ENCODE results near the gene NUP98. TPM values are rescaled to one million over a fixed set of nuclear protein-coding genes. Genes with fewer than 3 reads are reported as not detected.

The NUP98 gene
- polyA plus RNA-seq, 3 donors = 19.6 to 76.2 (median 28.5) TPM

DNA sequence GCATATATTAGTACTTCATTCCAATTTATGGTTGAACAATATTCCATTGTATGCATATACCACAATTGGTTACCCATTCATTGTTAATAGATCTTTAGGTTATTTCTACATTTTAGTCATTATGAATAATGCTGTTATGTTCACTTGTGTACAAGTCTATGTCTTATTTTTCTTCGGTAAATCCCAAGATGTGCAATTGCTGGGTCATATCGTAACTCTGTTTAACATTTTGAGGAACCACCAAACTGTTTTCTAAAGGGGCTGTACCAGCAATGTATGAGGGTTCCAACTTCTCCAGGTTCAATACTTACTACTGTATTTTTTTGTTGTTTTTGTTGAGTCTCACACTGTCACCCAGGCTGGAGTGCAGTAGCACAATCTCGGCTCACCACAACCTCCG, 33.1 kb downstream of the NUP98 start:
- Histone ChIP-seq H4K20me1 (ENCODE audit: insufficient read depth, low read length) (peaks cover 16% of the 10 kb centered on the region), H3K9ac (ENCODE audit: insufficient read depth, low read length, poor library complexity, severe bottlenecking) (no peak overlapping the region), H3K4me2 (replicated peaks; ENCODE audit: extremely low read depth, low read length, poor library complexity, severe bottlenecking) (no peak overlapping the region), H3K79me2 (ENCODE audit: insufficient read depth, low read length) (peaks cover 15% of the 10 kb centered on the region), H3K27me3 (ENCODE audit: control insufficient read depth in 2 of 2, insufficient read depth in 2 of 2, low read length in 2 of 2) (no peaks in the 10 kb centered on the region), H3K27ac (ENCODE audit: low read depth in 1 of 2, low read length in 2 of 2) (no peak overlapping the region), H3K9me3 (replicated peaks in 1 of 2; ENCODE audit: control insufficient read depth in 1 of 2, insufficient read depth in 1 of 2, low read length in 2 of 2) (no peaks in the 10 kb centered on the region), H2AFZ (ENCODE audit: insufficient read depth, low read depth, low read length, poor library complexity, severe bottlenecking) (no peak overlapping the region), H3K4me1 (ENCODE audit: control insufficient read depth in 1 of 2, insufficient read depth in 2 of 2, low read length in 2 of 2) (peaks cover 0 to 3% of the 10 kb centered on the region in 2 donors), H3K36me3 (replicated peaks in 1 of 2; ENCODE audit: control insufficient read depth in 1 of 2, insufficient read depth in 2 of 2, low read length in 2 of 2) (peaks cover 96 to 100% of the 10 kb centered on the region in 2 donors), H3K4me3 (replicated peaks in 1 of 3; ENCODE audit: low read depth in 2 of 3, low read length in 3 of 3) (no peak overlapping the region)
- 100% methylated on average over 2 of the region's 4 CpGs for WGBS (ENCODE audit: insufficient coverage)
- Mint-ChIP-seq H3K36me3 (peaks cover 86 to 97% of the 10 kb centered on the region in 2 donors), H3K27ac (peak overlapping the region in 3 of 7 donors; percentile 26 to 50 (median 46)), H3K9me3 (no peaks in the 10 kb centered on the region), H3K4me3 (no peak overlapping the region), H3K4me1 (peaks cover 2% of the 10 kb centered on the region), H3K27me3 (ENCODE audit: low read depth in 3 of 3) (no peaks in the 10 kb centered on the region)
- intact Hi-C loops (cut with micrococcal nuclease) = no loop called here
- TF ChIP-seq, protein P1, sequence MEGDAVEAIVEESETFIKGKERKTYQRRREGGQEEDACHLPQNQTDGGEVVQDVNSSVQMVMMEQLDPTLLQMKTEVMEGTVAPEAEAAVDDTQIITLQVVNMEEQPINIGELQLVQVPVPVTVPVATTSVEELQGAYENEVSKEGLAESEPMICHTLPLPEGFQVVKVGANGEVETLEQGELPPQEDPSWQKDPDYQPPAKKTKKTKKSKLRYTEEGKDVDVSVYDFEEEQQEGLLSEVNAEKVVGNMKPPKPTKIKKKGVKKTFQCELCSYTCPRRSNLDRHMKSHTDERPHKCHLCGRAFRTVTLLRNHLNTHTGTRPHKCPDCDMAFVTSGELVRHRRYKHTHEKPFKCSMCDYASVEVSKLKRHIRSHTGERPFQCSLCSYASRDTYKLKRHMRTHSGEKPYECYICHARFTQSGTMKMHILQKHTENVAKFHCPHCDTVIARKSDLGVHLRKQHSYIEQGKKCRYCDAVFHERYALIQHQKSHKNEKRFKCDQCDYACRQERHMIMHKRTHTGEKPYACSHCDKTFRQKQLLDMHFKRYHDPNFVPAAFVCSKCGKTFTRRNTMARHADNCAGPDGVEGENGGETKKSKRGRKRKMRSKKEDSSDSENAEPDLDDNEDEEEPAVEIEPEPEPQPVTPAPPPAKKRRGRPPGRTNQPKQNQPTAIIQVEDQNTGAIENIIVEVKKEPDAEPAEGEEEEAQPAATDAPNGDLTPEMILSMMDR (IDR thresholded peaks at IDR 0.05) = no peak
- peak in 1 of 3 donors; percentile 31 for DNase-seq

- peaks cover 76 to 92% of the 10 kb centered on the region in 2 donors for H3K36me3 Mint-ChIP-seq
- H3K4me1 Mint-ChIP-seq = no peaks in the 10 kb centered on the region
- intact Hi-C loops (cut with micrococcal nuclease) = no loop called here
- WGBS (ENCODE audit: insufficient coverage) = no CpG with 5 or more reads among the region's 6 CpGs
- TF ChIP-seq, protein P1 (IDR thresholded peaks at IDR 0.05) = no peak
- peaks cover 18% of the 10 kb centered on the region for H3K79me2 ChIP-seq (ENCODE audit: insufficient read depth, low read length)
- no peaks in the 10 kb centered on the region for H3K9me3 Mint-ChIP-seq
- H3K4me3 ChIP-seq (replicated peaks in 1 of 3; ENCODE audit: low read depth in 2 of 3, low read length in 3 of 3) = no peak overlapping the region
- no peak overlapping the region for H3K27ac ChIP-seq (ENCODE audit: low read depth in 1 of 2, low read length in 2 of 2)
- H4K20me1 ChIP-seq (ENCODE audit: insufficient read depth, low read length) = peaks cover 23% of the 10 kb centered on the region
- H3K4me1 ChIP-seq (ENCODE audit: control insufficient read depth in 1 of 2, insufficient read depth in 2 of 2, low read length in 2 of 2) = no peaks in the 10 kb centered on the region
- peaks cover 0 to 1% (median 0%) of the 10 kb centered on the region in 3 donors for H3K27me3 Mint-ChIP-seq (ENCODE audit: low read depth in 3 of 3)
- no peaks in the 10 kb centered on the region for H3K27me3 ChIP-seq (ENCODE audit: control insufficient read depth in 2 of 2, insufficient read depth in 2 of 2, low read length in 2 of 2)
- peak overlapping the region in 2 of 7 donors; percentile 24 to 67 for H3K27ac Mint-ChIP-seq
- no peak overlapping the region for H3K9ac ChIP-seq (ENCODE audit: insufficient read depth, low read length, poor library complexity, severe bottlenecking)
- no peak overlapping the region for H3K4me2 ChIP-seq (replicated peaks; ENCODE audit: extremely low read depth, low read length, poor library complexity, severe bottlenecking)
- no peak for DNase-seq
- H2AFZ ChIP-seq (ENCODE audit: insufficient read depth, low read depth, low read length, poor library complexity, severe bottlenecking) = no peak overlapping the region
- no peaks in the 10 kb centered on the region for H3K9me3 ChIP-seq (replicated peaks in 1 of 2; ENCODE audit: control insufficient read depth in 1 of 2, insufficient read depth in 1 of 2, low read length in 2 of 2)
- no peak overlapping the region for H3K4me3 Mint-ChIP-seq
- peaks cover 88 to 93% of the 10 kb centered on the region in 2 donors for H3K36me3 ChIP-seq (replicated peaks in 1 of 2; ENCODE audit: control insufficient read depth in 1 of 2, insufficient read depth in 2 of 2, low read length in 2 of 2)
Measured at GRCh38 chr11:3755151-3755550, 42.2 kb downstream of the NUP98 start.

Data from CD14-positive monocyte (primary cell).